Hematopoietic multipotent progenitor cell (in vitro differentiated cells): ENCODE data around the gene C10orf120. TPM values are rescaled to one million over a fixed set of nuclear protein-coding genes. Genes with fewer than 3 reads are reported as not detected.

Source experiments
- DNase-seq, 3 donors: peaks; one replicate each; pipeline ENCODE4 v3.0.0-alpha.2; 2011 to 2015; ENCODE audit warnings: low read depth in 2 of 3, low spot score in 2 of 3
- total RNA-seq: library from RNA; depleted of rRNA; stranded (reverse); fragments of >200 nt; gene quantifications from one replicate; pipeline ENCODE4 v1.2.3, GENCODE V29; 2012

The C10orf120 gene
- total RNA-seq, 1 donor, result not detected

DNA sequence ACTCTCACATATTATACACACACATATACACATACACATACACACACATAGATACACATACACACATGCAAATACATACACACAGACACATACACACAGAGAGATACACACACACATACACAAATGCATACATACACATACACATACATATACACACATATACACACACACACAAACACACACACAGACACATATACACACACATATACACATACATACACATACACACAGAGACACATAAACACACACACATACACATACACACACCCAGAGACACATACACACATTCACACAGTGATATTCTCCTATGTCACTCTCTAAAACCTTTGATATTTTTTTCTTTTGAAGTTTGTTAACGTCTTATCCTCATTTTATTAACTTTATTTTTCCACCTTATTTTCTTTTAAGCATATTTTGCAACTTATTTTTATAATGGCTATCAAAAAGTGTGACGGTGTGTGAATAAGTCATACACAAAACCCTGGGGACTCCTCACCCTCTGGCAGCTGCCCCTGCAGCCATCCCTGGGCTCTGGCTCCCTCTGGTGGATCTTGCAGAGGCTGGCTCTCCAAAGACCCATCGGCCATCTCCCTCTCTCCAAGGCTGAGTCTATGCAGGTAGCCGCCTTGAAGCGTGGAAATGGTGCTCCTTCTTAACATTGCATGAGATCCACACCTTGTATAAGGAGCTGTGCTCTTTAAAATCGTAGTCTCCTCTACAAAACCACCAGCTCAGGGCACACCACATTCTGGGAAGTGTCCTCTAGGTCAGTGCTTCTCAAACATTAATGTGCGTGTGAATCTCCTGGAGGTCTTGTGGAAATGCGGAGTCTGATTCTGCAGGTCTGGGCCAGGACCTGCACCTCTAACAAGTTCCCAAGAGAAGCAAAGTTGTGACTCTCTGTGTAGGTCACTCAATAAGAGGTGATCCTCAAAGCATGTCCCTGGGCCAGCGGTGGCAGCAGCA lies 4.1 kb upstream of the C10orf120 start:
- peak; percentile 4 to 62 (median 24) for DNase-seq

DNA sequence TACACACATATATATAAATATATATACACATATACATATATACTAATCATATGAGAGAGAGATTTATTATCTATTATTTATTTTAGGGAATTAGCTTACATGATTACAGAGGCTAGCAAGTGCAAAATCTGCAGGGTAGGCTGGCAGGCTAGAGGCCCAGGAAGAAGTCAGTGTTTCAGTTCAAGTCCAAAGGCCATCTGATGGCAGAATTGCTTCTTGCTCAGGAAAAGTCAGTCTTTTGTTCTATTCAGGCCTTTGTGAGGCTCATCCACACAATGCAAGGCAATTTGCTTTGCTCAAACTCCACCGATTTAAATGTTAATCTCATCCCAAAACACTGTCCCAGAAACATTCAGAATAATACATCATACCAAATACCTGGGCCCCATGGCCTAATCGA lies 2.6 kb upstream of the C10orf120 start:
- DNase-seq, result no peak

DNA sequence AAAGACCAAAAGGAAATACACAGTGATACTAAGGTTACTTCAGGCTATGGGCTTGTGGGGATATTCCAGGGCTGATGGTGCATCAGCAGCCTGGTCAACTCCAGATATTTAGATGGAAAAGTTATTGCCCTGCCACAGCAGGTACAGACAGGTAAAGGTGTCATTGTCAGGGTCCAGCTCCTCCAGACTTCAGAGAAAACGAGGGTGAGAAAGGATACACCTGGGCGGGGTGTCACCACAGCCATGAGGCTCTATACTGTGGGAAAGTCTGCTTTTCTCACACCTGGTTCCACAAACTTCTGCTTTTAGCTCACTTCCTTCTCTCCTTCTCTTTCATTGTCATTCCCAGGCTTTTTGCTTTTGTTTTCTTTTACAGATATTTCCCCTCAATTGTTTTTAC lies 2.0 kb upstream of the C10orf120 start:
- no peak for DNase-seq

DNA sequence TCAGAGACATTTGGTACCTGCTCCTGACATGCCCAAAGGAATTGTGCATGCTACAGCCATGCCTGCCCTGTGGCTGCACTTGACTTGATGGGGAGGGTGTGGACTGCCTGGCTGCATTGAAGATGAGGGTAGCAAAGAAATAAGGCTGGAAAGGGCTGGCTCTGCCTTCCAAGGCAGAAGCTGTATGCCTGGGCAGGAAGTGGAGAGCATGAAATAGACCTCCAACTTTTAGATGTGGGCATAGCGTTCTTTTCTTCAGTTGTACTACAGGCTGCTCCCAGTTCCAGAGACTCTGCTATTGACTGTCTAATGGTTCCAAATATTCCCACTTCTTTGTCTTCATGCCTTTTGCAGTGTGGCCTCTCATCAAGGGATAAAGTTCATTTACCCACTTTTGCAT lies 3.0 kb downstream of the C10orf120 start:
- DNase-seq, result no peak

DNA sequence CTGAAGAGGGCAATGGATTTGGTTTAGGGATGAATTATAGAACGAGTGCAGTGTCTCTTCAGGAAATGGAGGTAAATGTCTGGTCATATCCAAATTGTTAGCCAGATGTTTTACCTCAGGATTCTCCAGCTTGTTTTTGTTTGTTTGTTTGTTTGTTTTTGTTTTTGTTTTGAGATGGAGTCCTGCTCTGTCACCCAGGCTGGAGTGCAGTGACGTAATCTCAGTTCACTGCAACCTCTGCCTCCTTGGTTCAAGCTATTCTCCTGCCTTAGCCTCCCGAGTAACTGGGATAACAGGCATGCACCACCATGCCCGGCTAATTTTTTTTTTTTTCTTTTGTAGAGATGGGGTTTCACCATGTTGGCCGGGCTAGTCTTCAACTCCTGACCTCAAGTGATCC lies 6.9 kb downstream of the C10orf120 start:
- no peak for DNase-seq

DNA sequence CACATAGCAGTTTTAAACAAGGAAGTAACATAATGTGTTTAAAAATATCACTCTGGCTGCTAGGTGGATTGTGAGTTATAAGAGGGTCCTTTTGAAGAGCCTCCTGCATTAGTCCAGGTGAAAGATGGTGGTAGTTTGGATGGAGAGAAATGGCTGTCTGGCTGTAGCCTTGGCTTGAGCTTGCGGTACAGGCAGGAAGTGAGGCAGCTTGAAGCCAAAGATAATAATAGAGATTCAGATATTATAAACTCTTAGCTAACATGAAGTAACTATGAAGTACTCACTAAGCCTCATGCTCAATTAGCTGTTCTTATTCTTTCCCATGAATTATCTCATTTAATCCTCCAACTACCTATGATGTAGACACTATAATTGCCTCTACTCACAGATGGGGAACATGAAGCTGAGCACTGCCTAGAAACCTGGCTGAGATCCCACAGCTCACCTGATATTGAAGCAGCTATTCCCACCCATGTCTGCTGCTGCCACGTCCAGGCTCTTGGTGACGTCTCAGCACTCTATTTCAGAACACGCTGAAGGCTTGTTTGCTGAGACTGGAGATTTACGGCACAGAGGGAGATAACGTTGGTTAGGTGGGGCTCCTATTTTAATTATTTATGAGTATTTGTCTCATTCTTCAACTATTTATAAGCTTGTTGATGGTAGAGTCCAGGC lies 10.4 kb downstream of the C10orf120 start:
- DNase-seq, result no peak

DNA sequence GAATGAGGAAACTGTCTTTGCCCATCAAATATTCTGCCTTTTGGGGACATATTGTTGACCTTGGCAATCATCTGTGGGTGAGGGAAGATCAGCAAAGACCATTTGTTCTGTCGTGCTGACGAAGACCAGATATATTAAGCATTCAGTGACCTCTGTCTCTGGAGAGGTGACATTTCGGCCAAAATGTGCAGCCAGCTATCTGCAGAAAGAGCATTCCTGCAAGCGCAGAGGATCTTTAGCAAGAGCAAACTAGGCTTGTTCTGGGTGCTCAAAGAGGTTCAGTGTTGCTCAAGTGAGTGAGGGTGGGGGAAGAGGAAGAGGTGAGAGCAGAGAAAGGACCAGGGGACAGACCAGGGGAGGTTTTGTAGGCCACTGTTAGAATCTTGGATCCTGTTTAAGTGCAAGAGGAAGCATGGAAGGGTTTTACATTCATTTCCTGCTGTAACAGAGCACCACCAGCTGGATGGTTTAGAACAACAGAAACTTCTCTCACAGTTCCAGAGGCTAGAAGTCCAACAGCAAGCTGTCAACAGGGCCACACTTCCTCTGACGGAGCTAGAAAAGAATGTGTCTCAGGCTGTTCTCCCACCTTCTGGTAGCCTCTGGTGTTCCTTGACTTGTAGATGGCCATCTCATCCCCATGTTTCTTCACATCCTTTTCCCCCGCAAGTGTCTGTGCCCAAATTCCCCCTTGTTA lies 11.2 kb downstream of the C10orf120 start:
- no peak for DNase-seq

DNA sequence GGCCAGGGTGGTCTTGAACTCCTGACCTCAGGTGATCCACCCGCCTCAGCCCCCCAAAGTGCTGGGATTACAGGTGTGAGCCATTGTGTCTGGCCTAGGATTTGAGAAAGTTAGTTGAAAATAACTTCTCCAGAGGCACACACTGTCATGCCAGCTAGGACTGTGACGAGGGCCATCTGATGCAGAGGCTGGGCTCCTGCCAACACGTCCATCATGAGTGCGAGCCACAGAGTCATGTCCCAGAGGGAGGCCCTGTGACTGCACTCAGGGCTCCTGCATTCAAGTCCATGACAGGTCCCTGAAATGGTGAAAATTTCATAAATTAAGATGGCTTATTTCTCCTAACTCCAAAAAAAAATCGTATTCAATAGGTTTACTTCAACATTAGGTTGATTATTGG lies 17.1 kb downstream of the C10orf120 start:
- DNase-seq, result no peak

DNA sequence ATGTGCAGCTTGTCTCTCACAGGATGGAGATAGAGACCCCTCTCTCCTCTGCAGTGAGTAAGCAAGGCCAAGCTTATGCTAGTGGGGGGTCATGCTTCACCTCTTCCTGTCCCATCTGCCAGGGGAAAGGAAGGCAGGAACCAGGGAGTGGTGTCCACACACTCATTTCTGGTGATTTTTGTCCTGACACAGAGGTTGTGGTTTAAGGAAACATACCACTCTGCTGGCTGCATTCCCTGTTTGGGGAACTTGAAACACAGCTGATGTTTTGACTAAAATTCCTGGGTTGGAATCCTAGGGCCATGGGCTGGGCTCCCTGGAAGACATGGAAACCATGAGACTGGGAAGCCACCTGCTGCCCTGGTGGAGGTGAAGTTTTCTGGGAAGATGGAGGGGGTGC lies 21.4 kb downstream of the C10orf120 start:
- no peak for DNase-seq

DNA sequence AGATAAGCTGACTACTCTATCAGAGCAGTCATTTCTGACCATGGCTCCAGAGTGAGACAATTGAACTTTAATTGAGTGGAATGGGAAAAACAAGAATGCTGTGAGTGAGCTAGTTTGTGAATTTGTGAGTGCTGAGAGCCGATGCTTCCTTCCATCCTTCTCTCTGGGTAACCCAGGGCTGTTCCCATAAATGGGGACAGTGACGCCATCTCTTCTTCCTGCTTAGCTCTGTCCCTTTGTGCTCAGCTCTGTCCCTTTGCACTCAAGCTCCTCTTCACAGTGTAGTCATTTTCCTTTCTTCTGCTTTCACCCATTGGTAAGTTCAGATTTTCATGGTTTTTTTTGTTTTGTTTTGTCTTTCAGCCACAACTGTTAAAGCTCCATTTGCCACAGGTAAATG lies 24.4 kb downstream of the C10orf120 start:
- DNase-seq, result no peak

DNA sequence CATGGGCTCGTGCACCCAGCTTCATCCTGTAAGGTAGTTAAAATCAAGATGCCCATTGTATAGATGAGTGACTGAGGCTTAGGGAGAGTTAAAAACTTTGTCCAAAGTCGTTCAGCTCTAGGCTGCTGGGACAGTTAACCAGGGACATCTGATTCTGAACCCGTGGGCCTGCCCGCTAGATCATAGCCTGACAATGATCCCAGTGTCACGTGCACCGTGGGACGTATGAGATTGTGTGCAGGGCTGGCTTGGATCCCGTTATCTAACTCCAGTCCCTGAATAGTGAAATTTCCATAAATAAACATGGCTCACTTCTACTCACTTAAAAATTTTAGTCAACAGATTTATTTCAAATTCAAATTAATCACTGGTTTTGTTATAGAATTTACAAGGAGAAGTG lies 24.9 kb downstream of the C10orf120 start:
- DNase-seq, result no peak

DNA sequence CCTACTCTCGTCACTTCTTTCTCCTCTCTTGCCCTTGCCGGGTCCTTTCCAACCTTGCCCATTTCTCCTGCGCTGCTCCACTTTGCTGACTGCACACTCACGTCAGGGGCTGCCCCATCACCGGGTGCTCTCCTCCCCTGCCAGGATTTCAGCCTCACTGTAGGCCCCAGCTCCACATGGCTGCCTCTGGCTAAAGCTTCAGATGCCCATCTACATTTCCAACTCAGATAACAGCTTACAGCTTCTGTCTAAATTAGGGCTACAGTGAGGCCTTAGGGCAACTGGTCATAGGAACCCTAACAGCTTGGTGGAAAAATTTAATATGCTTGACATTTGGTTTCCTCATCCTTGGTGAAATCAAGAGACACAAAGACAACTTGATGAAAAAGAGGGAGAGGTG lies 25.9 kb downstream of the C10orf120 start:
- DNase-seq, result no peak

DNA sequence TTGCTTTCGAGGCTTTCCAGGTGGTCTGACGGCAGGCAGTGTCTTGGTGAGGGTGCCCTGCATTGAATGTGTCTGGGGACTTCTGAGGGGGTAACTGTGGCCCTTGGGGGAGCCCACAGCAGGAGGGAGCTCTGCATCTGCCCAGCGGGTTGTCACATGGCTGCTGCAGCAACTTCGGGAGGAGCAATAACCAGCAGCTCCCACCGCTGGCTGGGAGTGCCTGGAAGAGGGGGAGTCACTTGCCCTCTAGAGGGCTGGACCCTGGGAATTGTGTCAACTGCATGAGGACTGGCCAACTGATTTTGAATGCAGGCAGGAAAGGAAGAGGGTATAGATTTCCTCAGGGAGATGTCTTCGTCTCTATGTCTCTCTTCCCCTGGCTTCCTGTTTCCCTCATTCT lies 26.4 kb downstream of the C10orf120 start:
- DNase-seq, result no peak

DNA sequence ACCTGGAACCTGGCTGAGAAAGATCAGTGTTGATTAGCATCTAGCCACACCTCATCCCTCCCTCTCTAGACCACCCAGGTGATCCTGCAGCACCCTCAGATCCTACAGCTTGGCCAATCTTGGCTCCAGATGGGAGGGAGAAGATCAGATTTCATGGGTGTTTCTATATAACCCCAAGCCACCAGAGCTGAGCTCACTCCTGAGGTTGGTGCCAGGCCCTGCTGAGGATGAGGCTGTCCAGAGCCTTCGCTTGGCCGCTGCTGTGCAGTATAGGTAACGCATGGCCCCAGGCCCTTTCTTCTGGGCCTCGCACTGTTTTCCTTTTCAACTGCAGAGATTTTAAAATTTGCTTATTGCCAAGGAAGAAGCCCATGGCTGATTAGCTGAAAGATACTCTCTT lies 27.0 kb downstream of the C10orf120 start:
- DNase-seq, result no peak

DNA sequence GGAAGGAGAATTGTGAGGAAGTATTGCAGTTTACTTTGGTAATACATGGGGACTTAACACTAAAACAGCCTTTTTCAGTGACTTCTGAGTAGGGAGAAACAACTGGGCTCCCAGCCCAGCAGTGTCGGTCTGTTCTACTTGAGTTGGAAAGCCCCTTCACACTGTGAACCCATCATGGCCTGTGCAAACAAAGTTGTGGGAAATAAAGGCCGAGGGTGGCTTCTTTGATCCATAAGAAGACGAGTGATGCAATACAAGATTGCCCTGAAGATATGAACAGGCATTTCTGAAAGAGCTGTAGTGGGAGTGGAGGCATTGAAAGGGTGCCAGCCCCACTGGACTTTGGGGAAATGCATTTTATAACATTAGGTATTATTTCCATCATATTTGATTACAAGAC lies 28.3 kb downstream of the C10orf120 start:
- DNase-seq, result no peak

DNA sequence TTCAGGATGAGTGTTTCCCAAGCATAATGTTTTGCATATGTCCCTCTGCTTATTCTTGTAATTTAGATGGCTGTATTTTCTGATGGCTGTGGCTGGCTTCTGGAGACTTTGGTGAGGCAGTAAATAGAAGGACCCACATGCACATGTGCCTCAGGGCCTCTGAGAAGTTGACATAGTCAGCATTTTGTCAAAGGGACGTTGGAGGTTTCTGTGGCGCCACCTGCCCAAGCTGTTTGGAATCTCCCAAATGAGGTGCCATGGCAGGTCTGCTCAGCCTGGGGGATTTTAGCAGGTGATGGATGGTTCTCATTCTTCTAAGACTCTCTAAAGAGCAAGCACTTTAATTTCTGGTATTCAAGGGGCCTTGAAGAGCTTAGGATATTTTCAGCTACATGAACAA lies 29.8 kb downstream of the C10orf120 start:
- DNase-seq, result no peak

DNA sequence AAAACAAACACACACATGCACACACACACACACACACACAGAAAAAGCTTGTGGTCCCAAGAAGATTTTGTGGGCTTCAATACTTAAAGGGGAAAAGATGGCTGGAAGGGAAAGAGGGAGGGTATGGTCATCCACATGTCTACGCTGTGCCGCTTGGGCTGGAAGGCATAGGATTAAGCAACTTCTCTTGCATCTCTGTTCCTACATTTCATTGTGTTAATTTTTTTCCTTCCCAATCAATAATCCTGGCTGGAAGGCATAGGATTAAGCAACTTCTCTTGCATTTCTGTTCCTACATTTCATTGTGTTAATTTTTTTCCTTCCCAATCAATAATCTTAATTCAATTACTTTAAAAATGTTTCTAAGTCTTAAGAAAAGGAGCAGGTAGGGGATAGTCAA lies 30.6 kb downstream of the C10orf120 start:
- no peak for DNase-seq

DNA sequence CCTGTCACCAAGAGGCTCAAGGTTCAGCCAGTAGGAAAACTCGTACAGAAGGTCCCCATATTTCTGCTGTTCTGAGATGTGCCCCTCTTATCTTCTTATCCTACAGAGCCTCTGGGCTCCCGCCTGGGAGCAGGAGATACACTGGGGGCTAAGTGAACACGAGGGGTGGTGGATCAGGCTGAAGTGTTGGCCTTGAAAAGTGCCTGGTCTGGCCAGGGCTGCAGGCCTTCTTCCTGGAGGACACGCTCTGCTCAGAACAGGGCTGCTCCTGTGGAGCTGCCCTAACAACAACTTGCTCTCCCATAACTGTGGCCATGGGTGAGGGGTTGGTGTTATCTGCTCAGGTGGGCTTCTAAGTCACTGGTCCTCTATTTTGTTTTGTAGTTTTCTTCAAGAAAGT lies 33.7 kb downstream of the C10orf120 start:
- DNase-seq, result no peak

DNA sequence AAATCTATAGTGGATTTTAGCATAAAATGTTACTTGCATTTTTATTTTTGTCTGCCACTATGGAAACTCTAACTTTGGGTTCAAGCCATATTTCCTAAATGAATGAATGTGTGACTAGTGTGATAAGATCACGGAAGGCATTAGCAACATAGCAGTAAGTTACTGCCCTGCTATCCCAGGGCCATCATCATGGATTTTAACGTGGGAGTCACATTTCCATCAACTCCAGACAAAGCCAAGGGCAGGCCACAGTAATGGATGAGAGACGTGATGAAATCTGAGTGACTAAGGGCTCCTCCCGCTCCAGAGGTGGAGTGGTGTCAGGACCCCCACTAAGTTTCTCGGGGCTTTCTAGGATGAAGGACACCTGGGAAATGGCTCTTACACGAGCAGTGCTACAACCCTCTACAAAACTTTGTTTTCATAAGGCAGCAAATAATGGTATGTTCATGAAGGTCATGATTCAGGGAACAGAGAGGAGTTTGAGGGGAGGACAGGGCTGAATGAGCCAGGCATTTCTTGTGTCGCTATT lies 34.3 kb downstream of the C10orf120 start:
- DNase-seq, result no peak

DNA sequence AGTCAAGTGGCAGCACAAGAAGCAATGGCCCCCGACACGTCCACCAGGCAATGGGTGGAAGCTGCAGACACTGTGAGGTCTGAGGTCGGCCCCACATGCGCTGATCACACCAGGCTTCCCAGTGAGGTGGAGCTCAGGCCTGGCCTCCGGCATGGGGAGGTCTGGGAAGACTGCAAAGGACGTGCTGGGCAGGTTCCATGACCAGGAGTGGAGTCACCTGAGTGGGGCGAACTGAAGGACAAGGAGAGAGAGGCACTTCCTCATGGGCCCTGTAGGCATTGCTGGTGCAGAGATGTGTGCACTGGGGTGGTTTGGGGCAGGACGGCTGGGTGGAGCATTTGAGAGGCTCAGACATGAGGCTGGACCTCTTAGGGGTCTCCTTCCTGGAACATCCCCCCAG lies 35.1 kb downstream of the C10orf120 start:
- DNase-seq, result no peak

DNA sequence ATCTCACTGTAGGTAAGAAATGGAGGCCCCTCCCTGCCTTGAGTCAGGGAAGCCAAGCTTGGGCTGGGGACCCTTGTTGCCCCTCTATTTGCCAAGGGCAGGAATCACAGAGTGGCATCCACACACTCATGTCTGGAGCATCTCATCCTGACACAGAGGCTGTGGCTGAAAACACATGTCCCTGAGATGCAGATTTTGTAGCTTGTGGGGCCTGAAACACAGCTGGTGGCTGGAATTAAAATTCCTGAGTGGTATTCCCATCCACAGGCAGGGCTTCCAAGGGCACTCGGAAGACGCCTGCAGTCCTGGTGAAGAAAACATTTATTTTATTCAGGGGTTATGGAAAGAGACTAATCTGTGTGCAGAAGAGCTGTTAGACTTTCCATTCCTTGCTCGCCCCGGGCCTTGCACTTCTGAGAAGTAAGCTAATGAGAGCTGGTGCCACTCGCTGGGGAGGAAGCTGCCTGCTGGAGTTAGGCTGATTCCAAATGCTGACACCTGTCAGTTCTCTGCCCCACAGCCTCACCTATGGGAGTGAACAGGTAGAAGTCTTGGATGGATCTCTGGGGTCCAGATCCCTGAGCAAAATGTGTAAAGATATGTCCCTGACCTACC lies 36.0 kb downstream of the C10orf120 start:
- no peak for DNase-seq
